Caco-2 (cell line): ENCODE results near the gene SMARCD3. TPM values are rescaled to one million over a fixed set of nuclear protein-coding genes. Genes with fewer than 3 reads are reported as not detected.

ENCODE experiments used
- BruUV-seq: library from RNA; stranded (reverse); fragments of 400-500 nt; replicated peaks from 2 replicates; lab custom pipeline; 2021; lab: Mats Ljungman, UMichigan
- CTCF ChIA-PET: fragments of 300-600 bp; sonication (Branson Sonifier 250); formaldehyde crosslinking; loops from one replicate; lab custom pipeline; 2022; ENCODE audit warnings: antibody characterized with exemption; lab: Charles Lee
- POLR2A ChIA-PET: fragments of 300-600 bp; sonication (Branson Sonifier 250); formaldehyde crosslinking; loops from one replicate; lab custom pipeline; 2022; ENCODE audit warnings: antibody characterized with exemption; lab: Charles Lee
- DNase-seq, 2 experiments: peaks; one replicate each; pipeline versions ENCODE4 v3.0.0 to v3.0.0-alpha.2; 2020 to 2022
- H3K27me3 ChIP-seq: replicated peaks from 2 replicates; pipeline ENCODE4 v1.6.0; 2011; ENCODE audit warnings: low read length; ENCODE audit not compliant: control insufficient read depth, insufficient read depth
- H3K36me3 ChIP-seq: 2 replicates; pipeline ENCODE4 v1.5.1; 2011; ENCODE audit warnings: low read length; ENCODE audit not compliant: control insufficient read depth, insufficient read depth
- H3K4me1 ChIP-seq: fragments of 250-450 bp; sonication (Bioruptor Pico); 2 replicates; pipeline ENCODE4 v1.5.1; 2020; ENCODE audit warnings: mild to moderate bottlenecking
- H3K4me3 ChIP-seq: 2 replicates; pipeline ENCODE4 v1.5.1; 2011; ENCODE audit warnings: low read depth, mild to moderate bottlenecking, control low read depth, low read length
- H3K9me3 ChIP-seq: fragments of 250-450 bp; sonication (Bioruptor Pico); 2 replicates; pipeline ENCODE4 v1.5.1; 2020; ENCODE audit warnings: mild to moderate bottlenecking, moderate library complexity
- H3K27ac Mint-ChIP-seq: one replicate; pipeline ENCODE4 v1.8.0; 2022; ENCODE audit warnings: mixed read lengths; ENCODE audit not compliant: unreplicated experiment
- H3K27me3 Mint-ChIP-seq: one replicate; pipeline ENCODE4 v1.8.0; 2022; ENCODE audit warnings: mixed read lengths; ENCODE audit not compliant: insufficient read depth, unreplicated experiment
- H3K36me3 Mint-ChIP-seq: one replicate; pipeline ENCODE4 v1.8.0; 2022; ENCODE audit warnings: mild to moderate bottlenecking, mixed read lengths; ENCODE audit not compliant: insufficient read depth, unreplicated experiment
- H3K4me1 Mint-ChIP-seq: one replicate; pipeline ENCODE4 v1.8.0; 2022; ENCODE audit warnings: low read depth, mixed read lengths; ENCODE audit not compliant: unreplicated experiment
- H3K4me3 Mint-ChIP-seq: one replicate; pipeline ENCODE4 v1.8.0; 2022; ENCODE audit warnings: mild to moderate bottlenecking, moderate library complexity, mixed read lengths; ENCODE audit not compliant: unreplicated experiment
- H3K9me3 Mint-ChIP-seq: one replicate; pipeline ENCODE4 v1.8.0; 2022; ENCODE audit warnings: mixed read lengths; ENCODE audit not compliant: unreplicated experiment
- intact Hi-C: fragments of 100-400 bp; cut with micrococcal nuclease; formaldehyde crosslinking; loops from one replicate; pipeline ENCODE4 v1.10.0; 2022; ENCODE audit not compliant: unreplicated experiment
- total RNA-seq: library from RNA; stranded (reverse); gene quantifications from 2 replicates; pipeline ENCODE4 v1.2.3, GENCODE V29; 2022
- TF ChIP-seq, protein P1 (sequence below), 2 experiments: fragments of 200-600 bp in 1 of 2; IDR thresholded peaks; 1 replicate in 1 of 2; 2 replicates in 1 of 2; pipeline versions ENCODE4 v1.5.1 to v1.8.0; 2011 to 2022; ENCODE audit warnings: antibody characterized with exemption in 1 of 2, control low read depth in 1 of 2, inconsistent platforms in 1 of 2, low read depth in 1 of 2, low read length in 1 of 2, mild to moderate bottlenecking in 1 of 2, moderate library complexity in 1 of 2; ENCODE audit not compliant: insufficient read depth in 1 of 2, severe bottlenecking in 1 of 2, unreplicated experiment in 1 of 2

The SMARCD3 gene
- total RNA-seq, 1 experiment from 2014 or later, result 27.8 TPM

DNA sequence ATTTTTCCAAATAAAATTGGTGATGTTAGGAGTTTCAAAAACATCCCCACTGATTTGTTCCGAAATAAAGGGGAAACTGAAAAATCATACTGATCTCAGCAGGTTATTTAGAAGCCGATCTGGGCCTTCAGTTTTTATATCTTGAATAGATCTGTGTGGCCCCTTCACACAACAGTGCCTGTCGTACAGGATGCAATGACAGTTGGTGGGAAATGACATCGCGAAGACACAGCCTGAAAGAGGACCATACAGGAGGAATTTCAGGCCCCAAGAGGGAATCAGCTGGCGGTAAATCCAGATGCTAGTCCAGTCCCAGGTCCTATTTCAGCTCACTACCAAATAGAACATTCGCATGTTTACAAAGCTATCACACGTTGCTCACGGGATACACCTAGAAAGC lies 41.2 kb downstream of the SMARCD3 start:
- no peak overlapping the region for H3K4me3 Mint-ChIP-seq
- no peaks in the 10 kb centered on the region for H3K4me1 ChIP-seq
- H3K27me3 ChIP-seq, result no peaks in the 10 kb centered on the region; the same call in 1 of the 2 replicates
- ChIA-PET CTCF (interaction anchor here (0.7 kb wide), 1 partner anchor 31 kb away, joined by 4 read pairs; no protein-coding TSS in a partner anchor), POLR2A (no interaction called here)
- no TSS peak for BruUV-seq
- TF ChIP-seq, protein P1, sequence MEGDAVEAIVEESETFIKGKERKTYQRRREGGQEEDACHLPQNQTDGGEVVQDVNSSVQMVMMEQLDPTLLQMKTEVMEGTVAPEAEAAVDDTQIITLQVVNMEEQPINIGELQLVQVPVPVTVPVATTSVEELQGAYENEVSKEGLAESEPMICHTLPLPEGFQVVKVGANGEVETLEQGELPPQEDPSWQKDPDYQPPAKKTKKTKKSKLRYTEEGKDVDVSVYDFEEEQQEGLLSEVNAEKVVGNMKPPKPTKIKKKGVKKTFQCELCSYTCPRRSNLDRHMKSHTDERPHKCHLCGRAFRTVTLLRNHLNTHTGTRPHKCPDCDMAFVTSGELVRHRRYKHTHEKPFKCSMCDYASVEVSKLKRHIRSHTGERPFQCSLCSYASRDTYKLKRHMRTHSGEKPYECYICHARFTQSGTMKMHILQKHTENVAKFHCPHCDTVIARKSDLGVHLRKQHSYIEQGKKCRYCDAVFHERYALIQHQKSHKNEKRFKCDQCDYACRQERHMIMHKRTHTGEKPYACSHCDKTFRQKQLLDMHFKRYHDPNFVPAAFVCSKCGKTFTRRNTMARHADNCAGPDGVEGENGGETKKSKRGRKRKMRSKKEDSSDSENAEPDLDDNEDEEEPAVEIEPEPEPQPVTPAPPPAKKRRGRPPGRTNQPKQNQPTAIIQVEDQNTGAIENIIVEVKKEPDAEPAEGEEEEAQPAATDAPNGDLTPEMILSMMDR (IDR thresholded peaks at IDR 0.05; ENCODE audit: insufficient read depth in 1 of 2, low read depth in 1 of 2, low read length in 1 of 2, severe bottlenecking in 1 of 2, unreplicated experiment in 1 of 2), result no peak
- H3K4me3 ChIP-seq, result no peak overlapping the region
- intact Hi-C loops, result no loop called here
- peaks cover 15% of the 10 kb centered on the region for H3K36me3 Mint-ChIP-seq
- no peak for DNase-seq
- H3K9me3 Mint-ChIP-seq, result no peaks in the 10 kb centered on the region
- H3K36me3 ChIP-seq, result no peaks in the 10 kb centered on the region
- peaks cover 8% of the 10 kb centered on the region for H3K4me1 Mint-ChIP-seq
- peaks cover 17% of the 10 kb centered on the region for H3K27me3 Mint-ChIP-seq
- no peak overlapping the region for H3K27ac Mint-ChIP-seq
- no peaks in the 10 kb centered on the region for H3K9me3 ChIP-seq

DNA sequence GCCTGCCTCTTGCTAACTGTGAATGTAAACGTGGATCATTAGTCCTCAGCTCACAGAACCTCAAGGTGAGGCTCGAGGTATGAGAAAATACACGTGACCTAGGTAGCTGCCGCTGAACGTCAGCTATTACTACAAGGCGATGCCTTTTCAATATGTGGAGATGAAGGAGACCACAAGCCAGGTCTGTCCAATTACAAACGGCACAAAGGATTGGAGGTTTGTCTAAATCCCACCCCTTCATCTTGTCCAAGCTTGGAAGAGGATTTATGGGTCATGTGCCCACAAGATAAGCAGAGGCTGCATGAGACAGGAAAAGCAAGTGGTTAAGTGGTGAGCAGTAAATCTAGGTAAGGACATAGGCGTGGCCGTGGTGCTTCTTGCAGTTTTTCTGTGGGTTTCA lies 41.6 kb downstream of the SMARCD3 start:
- H3K4me1 ChIP-seq, result no peaks in the 10 kb centered on the region
- POLR2A ChIA-PET, result no interaction called here
- intact Hi-C loops, result no loop called here
- TF ChIP-seq, protein P1 (IDR thresholded peaks at IDR 0.05; ENCODE audit: insufficient read depth in 1 of 2, low read depth in 1 of 2, low read length in 1 of 2, severe bottlenecking in 1 of 2, unreplicated experiment in 1 of 2), result no peak
- no TSS peak for BruUV-seq
- H3K27ac Mint-ChIP-seq, result no peak overlapping the region
- no peak for DNase-seq
- H3K4me3 ChIP-seq, result no peak overlapping the region
- peaks cover 17% of the 10 kb centered on the region for H3K27me3 Mint-ChIP-seq
- peaks cover 8% of the 10 kb centered on the region for H3K4me1 Mint-ChIP-seq
- H3K9me3 ChIP-seq, result no peaks in the 10 kb centered on the region
- CTCF ChIA-PET, result interaction anchor here (0.7 kb wide), 1 partner anchor 93 kb away, joined by 3 read pairs; no protein-coding TSS in a partner anchor
- H3K36me3 ChIP-seq, result no peaks in the 10 kb centered on the region
- no peaks in the 10 kb centered on the region for H3K9me3 Mint-ChIP-seq
- peaks cover 11% of the 10 kb centered on the region for H3K36me3 Mint-ChIP-seq
- no peak overlapping the region for H3K4me3 Mint-ChIP-seq
- H3K27me3 ChIP-seq, result no peaks in the 10 kb centered on the region; the same call in 1 of the 2 replicates

DNA sequence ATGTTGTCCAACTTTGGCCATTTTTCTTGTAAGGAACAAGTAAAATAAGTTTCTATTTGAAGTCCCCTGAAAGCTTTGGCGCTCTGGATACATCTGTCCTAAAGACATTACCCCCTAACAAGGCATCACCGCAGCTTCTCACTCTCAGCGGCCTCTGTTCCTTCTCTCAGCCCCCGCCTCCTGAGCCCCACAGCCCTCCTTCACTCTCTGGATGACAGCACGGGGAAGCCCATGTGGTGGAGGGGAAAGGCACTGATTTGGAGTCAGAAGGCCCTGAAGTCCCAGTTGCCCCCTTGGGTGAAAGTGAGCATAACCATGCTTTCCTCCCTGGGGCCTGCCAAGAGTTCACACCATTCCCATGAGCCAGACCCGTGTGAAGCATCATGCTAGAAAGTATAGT lies 42.8 kb downstream of the SMARCD3 start:
- intact Hi-C loops, result no loop called here
- no peak for DNase-seq
- Histone ChIP-seq H3K4me1 (no peaks in the 10 kb centered on the region), H3K27me3 (no peaks in the 10 kb centered on the region; the same call in 1 of the 2 replicates), H3K9me3 (no peaks in the 10 kb centered on the region), H3K36me3 (no peaks in the 10 kb centered on the region), H3K4me3 (no peak overlapping the region)
- no peak overlapping the region for H3K4me3 Mint-ChIP-seq
- TF ChIP-seq, protein P1 (IDR thresholded peaks at IDR 0.05; ENCODE audit: insufficient read depth in 1 of 2, low read depth in 1 of 2, low read length in 1 of 2, severe bottlenecking in 1 of 2, unreplicated experiment in 1 of 2), result no peak
- CTCF ChIA-PET, result no interaction called here
- H3K27ac Mint-ChIP-seq, result no peak overlapping the region
- peaks cover 5% of the 10 kb centered on the region for H3K4me1 Mint-ChIP-seq
- H3K9me3 Mint-ChIP-seq, result no peaks in the 10 kb centered on the region
- H3K36me3 Mint-ChIP-seq, result peaks cover 7% of the 10 kb centered on the region
- POLR2A ChIA-PET, result no interaction called here
- BruUV-seq, result no TSS peak
- H3K27me3 Mint-ChIP-seq, result peaks cover 24% of the 10 kb centered on the region
